Activated CD8-positive, alpha-beta T cell treated with anti-CD3 and anti-CD28 coated beads, Interleukin-2, amount 10 ng/mL, durations not matched to agents 7 days and 5 days (primary cell): ENCODE data around the gene DYNC2H1. TPM values are rescaled to one million over a fixed set of nuclear protein-coding genes. Genes with fewer than 3 reads are reported as not detected.
"Not testable (repeated sequence)": the region's sequence is repeated elsewhere in the genome, so short reads cannot be mapped to it uniquely, and the experiment has no call there.

Source experiments
- ATAC-seq: fragments of 150-1000 bp; cut with Tn5 transposase; one replicate; pipeline ENCODE4 v1.10.0; 2021; ENCODE audit warnings: moderate library complexity
- CTCF ChIA-PET: fragments of 350-600 bp; sonication (Branson Sonifier 250); formaldehyde crosslinking; loops from one replicate; lab custom pipeline; 2021; ENCODE audit warnings: antibody characterized with exemption; lab: Charles Lee
- POLR2A ChIA-PET: fragments of 350-600 bp; sonication (Branson Sonifier 250); formaldehyde crosslinking; loops from one replicate; lab custom pipeline; 2021; ENCODE audit warnings: antibody characterized with exemption; lab: Charles Lee
- DNase-seq: peaks from one replicate; pipeline ENCODE4 v3.0.0-alpha.2; 2020
- H3K27ac Mint-ChIP-seq: one replicate; pipeline ENCODE4 v1.8.0; 2021; ENCODE audit warnings: mild to moderate bottlenecking, mixed read lengths
- H3K27me3 Mint-ChIP-seq: one replicate; pipeline ENCODE4 v1.8.0; 2021; ENCODE audit warnings: low read depth, mixed read lengths
- H3K36me3 Mint-ChIP-seq: one replicate; pipeline ENCODE4 v1.8.0; 2021; ENCODE audit warnings: low read depth, mixed read lengths
- H3K4me1 Mint-ChIP-seq: one replicate; pipeline ENCODE4 v1.8.0; 2021; ENCODE audit warnings: low read depth, mixed read lengths
- H3K4me3 Mint-ChIP-seq: one replicate; pipeline ENCODE4 v1.8.0; 2021; ENCODE audit warnings: mild to moderate bottlenecking, mixed read lengths
- H3K9me3 Mint-ChIP-seq: one replicate; pipeline ENCODE4 v1.8.0; 2022; ENCODE audit warnings: mixed read lengths; ENCODE audit not compliant: insufficient read depth
- total RNA-seq, 2 experiments: library from RNA; stranded (reverse); gene quantifications; one replicate each; pipeline ENCODE4 v1.2.3, GENCODE V29; 2021

The DYNC2H1 gene
- total RNA-seq, 2 experiments from 2014 or later: 1.6 to 1.7 TPM

- Mint-ChIP-seq H3K4me3 (no peak overlapping the region), H3K4me1 (peaks cover 24% of the 10 kb centered on the region), H3K9me3 (no peaks in the 10 kb centered on the region), H3K36me3 (peaks cover 30% of the 10 kb centered on the region), H3K27ac (no peak overlapping the region), H3K27me3 (no peaks in the 10 kb centered on the region)
- ATAC-seq (no peak), DNase-seq (no peak)
- ChIA-PET CTCF (no interaction called here), POLR2A (no interaction called here)
Observed at GRCh38 chr11:103086461-103086860, 22.8 kb upstream of the DYNC2H1 start.

DNA sequence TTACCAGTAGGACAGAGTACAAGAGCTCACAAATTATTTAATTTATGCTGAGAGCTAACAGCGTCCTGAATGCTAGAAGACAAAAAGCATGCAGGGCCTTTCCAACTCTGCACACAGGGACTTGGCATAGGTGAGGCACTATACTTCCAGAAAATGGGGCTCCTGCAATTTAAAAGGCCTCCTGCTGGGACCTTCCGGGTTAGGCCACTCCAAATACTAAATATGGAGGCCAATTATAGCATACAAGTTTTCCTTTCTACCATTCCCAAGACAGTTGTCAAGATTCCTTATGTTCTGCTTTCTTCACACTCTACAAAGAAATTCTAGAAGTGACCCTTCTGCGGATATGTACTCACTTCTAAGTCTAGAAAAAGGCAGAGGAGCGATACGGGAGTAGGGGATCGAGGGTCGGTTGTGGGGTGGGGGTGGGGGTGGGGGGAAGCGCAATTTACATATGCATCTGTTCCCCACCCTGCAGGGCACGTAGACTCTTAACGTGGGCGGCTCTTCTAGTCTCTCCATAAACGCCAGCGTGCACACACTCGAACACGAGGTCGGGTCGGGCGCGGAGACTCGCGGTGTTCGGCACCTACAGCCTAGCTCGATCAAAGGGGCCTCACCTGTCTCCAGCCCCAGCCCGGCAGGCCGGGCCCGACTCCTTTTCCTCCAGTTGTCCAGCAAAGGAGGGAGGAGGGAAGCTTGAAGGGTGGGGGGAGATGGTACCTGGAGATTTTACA, 18.0 kb upstream of the DYNC2H1 start:
- peak; percentile 64 for ATAC-seq
- Mint-ChIP-seq H3K27ac (peak overlapping the region; percentile 95), H3K4me1 (peaks cover 29% of the 10 kb centered on the region)

GRCh38 chr11:103091801-103092524, 17.3 kb upstream of the DYNC2H1 start, which contains the start of gene DCUN1D5:
DCUN1D5 (minus strand) TSS chr11:103092160; CDS start chr11:103091872, 288 bp downstream.
- peaks cover 27% of the 10 kb centered on the region for H3K4me1 Mint-ChIP-seq
- H3K27me3 Mint-ChIP-seq: peaks cover 24% of the 10 kb centered on the region
- peak within 1 kb of the TSS; percentile 91 for H3K4me3 Mint-ChIP-seq
- peaks cover 18% of the 10 kb centered on the region for H3K36me3 Mint-ChIP-seq
- POLR2A ChIA-PET: interaction anchor here (0.6 to 2.6 kb wide), 7 partner anchors 8 to 51 kb away, joined by 3 to 26 read pairs (median 3); partner anchors contain the start of gene DYNC2H1
- H3K27ac Mint-ChIP-seq: peak within 1 kb of the TSS; percentile 95
- DNase-seq (peak; percentile 97), ATAC-seq (peak; percentile 94)
- no peaks in the 10 kb centered on the region for H3K9me3 Mint-ChIP-seq
- CTCF ChIA-PET: interaction anchor here (1.0 to 3.6 kb wide), 5 partner anchors 9 to 64 kb away, joined by 3 to 42 read pairs (median 6); partner anchors contain the start of gene DYNC2H1

More for the DNA sequence above, 18.0 kb upstream of the DYNC2H1 start:
- peaks cover 22% of the 10 kb centered on the region for H3K36me3 Mint-ChIP-seq
- ChIA-PET CTCF (interaction anchor here (0.8 to 3.6 kb wide), 7 partner anchors 10 to 63 kb away, joined by 3 to 42 read pairs (median 4); partner anchors contain the start of gene DYNC2H1), POLR2A (interaction anchor here (0.9 to 2.6 kb wide), 5 partner anchors 10 to 18 kb away, joined by 3 to 26 read pairs (median 4); partner anchors contain the start of gene DYNC2H1)
- peaks cover 20% of the 10 kb centered on the region for H3K27me3 Mint-ChIP-seq
- peak; percentile 59 for DNase-seq
- H3K4me3 Mint-ChIP-seq: peak overlapping the region; percentile 91
- no peaks in the 10 kb centered on the region for H3K9me3 Mint-ChIP-seq

DNA sequence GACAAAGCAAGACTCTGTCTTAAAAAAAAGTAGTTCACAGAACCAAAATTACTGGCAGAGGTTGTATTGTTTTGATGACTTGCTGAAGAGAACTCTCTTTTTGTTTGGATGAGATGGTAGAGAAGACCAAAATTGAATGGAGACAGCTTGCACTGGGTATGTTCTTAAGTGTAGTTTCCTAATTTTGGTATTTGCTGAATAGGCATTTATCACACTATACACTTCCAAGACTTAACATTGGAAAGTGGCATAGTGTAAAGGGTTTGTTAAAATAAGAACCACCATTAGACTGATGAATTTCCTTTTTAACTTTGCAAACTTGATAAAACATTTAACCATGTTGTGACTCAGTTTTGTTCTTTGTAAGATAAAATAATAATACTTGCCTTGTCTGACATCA, 11.9 kb upstream of the DYNC2H1 start:
- DNase-seq (no peak), ATAC-seq (no peak)
- no peak overlapping the region for H3K4me3 Mint-ChIP-seq
- no peaks in the 10 kb centered on the region for H3K9me3 Mint-ChIP-seq
- CTCF ChIA-PET: no interaction called here
- no peak overlapping the region for H3K27ac Mint-ChIP-seq
- peaks cover 6% of the 10 kb centered on the region for H3K4me1 Mint-ChIP-seq
- H3K27me3 Mint-ChIP-seq: peaks cover 49% of the 10 kb centered on the region
- no peaks in the 10 kb centered on the region for H3K36me3 Mint-ChIP-seq
- POLR2A ChIA-PET: interaction anchor here (0.7 kb wide), 1 partner anchor 12 kb away, joined by 3 read pairs; no protein-coding TSS in a partner anchor

DNA sequence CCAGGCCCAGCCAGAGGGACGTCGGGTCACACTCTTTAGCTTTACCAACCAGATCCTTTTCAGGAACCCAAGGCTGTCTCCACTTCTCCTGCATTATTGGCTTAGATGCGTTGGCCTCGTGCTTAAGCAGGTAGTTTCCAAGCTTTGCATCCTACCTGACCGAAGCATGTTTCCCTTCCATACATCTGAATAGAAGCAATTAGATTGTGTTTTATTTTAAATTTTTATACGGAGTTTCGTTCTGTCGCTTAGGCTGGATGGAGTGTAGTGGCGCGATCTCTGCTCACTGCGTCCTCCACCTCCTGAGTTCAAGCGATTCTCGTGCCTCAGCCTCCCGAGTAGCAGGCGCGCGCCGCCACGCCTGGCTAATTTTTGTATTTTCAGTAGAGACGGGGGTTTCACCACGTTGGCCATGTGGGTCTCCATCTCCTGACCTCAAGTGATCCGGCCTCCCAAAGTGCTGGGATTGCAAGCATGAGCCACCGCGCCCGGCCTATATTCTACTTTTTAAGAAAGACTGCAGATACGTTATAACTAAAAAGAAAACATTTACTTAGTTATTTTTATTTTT, 677 bp downstream of the DYNC2H1 start:
- Mint-ChIP-seq H3K36me3 (no peaks in the 10 kb centered on the region), H3K9me3 (no peaks in the 10 kb centered on the region), H3K27ac (peak overlapping the region; percentile 83), H3K4me1 (peaks cover 19% of the 10 kb centered on the region), H3K4me3 (peak overlapping the region; percentile 87), H3K27me3 (peaks cover 10% of the 10 kb centered on the region)
- ChIA-PET POLR2A (interaction anchor here (0.8 to 2.0 kb wide), 4 partner anchors 9 to 74 kb away, joined by 4 to 26 read pairs (median 6); partner anchors contain the start of gene DCUN1D5), CTCF (interaction anchor here (0.7 to 3.7 kb wide), 19 partner anchors 8 to 491 kb away, joined by 3 to 42 read pairs (median 4); partner anchors contain the start of gene DCUN1D5)
- DNase-seq (no peak), ATAC-seq (peak; percentile 52)

DNA sequence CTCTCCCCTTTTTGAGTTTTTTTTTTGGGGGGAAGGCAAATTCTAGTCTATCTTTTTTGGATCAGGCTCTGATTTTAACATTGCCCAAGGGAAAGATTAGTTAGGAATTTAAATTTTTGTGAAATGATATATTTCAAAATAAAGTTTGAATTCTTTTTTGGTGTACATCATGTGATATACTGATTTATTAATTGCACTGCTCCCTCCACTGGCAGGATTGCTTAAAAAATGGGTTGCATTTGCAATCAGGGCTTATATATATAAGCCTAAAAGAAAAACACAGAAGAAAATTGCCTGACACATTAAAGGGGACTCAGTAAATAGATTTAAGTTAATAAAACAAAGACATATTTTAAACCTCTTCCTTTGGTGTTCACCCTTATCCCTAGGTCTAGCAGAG, 1.2 kb downstream of the DYNC2H1 start:
- no peak overlapping the region for H3K27ac Mint-ChIP-seq
- peaks cover 19% of the 10 kb centered on the region for H3K4me1 Mint-ChIP-seq
- ChIA-PET POLR2A (no interaction called here), CTCF (interaction anchor here (1.1 to 3.7 kb wide), 3 partner anchors 10 to 215 kb away, joined by 4 to 42 read pairs (median 4); partner anchors contain the start of gene DCUN1D5)
- peak overlapping the region; percentile 87 for H3K4me3 Mint-ChIP-seq
- no peak for DNase-seq
- H3K27me3 Mint-ChIP-seq: peaks cover 10% of the 10 kb centered on the region
- H3K9me3 Mint-ChIP-seq: no peaks in the 10 kb centered on the region
- H3K36me3 Mint-ChIP-seq: no peaks in the 10 kb centered on the region
- no peak for ATAC-seq

GRCh38 chr11:103111400-103111799, 2.2 kb downstream of the DYNC2H1 start:
- no peak for ATAC-seq
- Mint-ChIP-seq H3K9me3 (no peaks in the 10 kb centered on the region), H3K4me3 (no peak overlapping the region), H3K27me3 (peaks cover 8% of the 10 kb centered on the region), H3K36me3 (no peaks in the 10 kb centered on the region), H3K4me1 (peaks cover 19% of the 10 kb centered on the region), H3K27ac (no peak overlapping the region)
- DNase-seq: no peak
- ChIA-PET CTCF (interaction anchor here (1.1 to 1.2 kb wide), 2 partner anchors 9 to 13 kb away, joined by 4 read pairs; no protein-coding TSS in a partner anchor), POLR2A (no interaction called here)

GRCh38 chr11:103112364-103112763, 3.1 kb downstream of the DYNC2H1 start:
- ChIA-PET POLR2A (no interaction called here), CTCF (interaction anchor here (1.0 to 1.2 kb wide), 2 partner anchors 12 to 76 kb away, joined by 3 to 4 read pairs; no protein-coding TSS in a partner anchor)
- H3K4me1 Mint-ChIP-seq: peaks cover 19% of the 10 kb centered on the region
- no peaks in the 10 kb centered on the region for H3K9me3 Mint-ChIP-seq
- H3K27me3 Mint-ChIP-seq: peaks cover 8% of the 10 kb centered on the region
- ATAC-seq: no peak
- H3K36me3 Mint-ChIP-seq: no peaks in the 10 kb centered on the region
- DNase-seq: no peak
- no peak overlapping the region for H3K4me3 Mint-ChIP-seq
- no peak overlapping the region for H3K27ac Mint-ChIP-seq

DNA sequence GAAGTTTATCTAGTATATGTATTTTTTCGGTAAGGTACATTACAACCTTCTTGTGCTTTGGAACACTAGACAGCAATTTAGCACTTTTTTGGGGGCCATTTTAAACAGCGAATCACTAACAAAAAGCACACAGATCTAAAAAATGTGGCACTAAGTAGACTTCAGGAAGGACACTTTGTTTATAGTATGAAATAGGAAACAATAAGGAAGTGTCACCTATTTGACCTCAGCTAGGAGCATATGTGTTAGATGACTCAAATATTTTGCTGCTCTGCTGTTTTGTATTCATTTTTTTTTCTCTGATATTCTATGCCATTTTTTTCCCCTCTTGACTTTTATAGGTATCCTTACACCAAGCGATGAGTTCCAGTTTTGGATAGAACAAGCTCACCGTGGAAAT, 5.6 kb downstream of the DYNC2H1 start:
- H3K36me3 Mint-ChIP-seq: no peaks in the 10 kb centered on the region
- ATAC-seq: no peak

GRCh38 chr11:103125462-103125861, 16.2 kb downstream of the DYNC2H1 start:
- DNase-seq: no peak
- H3K4me1 Mint-ChIP-seq: no peaks in the 10 kb centered on the region
- ChIA-PET CTCF (interaction anchor here (1.1 kb wide), 1 partner anchor 14 kb away, joined by 4 read pairs; no protein-coding TSS in a partner anchor), POLR2A (no interaction called here)
- H3K27me3 Mint-ChIP-seq: no peaks in the 10 kb centered on the region
- no peaks in the 10 kb centered on the region for H3K36me3 Mint-ChIP-seq
- no peak for ATAC-seq
- no peaks in the 10 kb centered on the region for H3K9me3 Mint-ChIP-seq
- no peak overlapping the region for H3K27ac Mint-ChIP-seq
- H3K4me3 Mint-ChIP-seq: no peak overlapping the region

More for the DNA sequence above, 5.6 kb downstream of the DYNC2H1 start:
- Mint-ChIP-seq H3K4me1 (peaks cover 4% of the 10 kb centered on the region), H3K27ac (no peak overlapping the region), H3K9me3 (no peaks in the 10 kb centered on the region), H3K27me3 (peaks cover 5% of the 10 kb centered on the region), H3K4me3 (no peak overlapping the region)
- no peak for DNase-seq
- CTCF ChIA-PET: no interaction called here
- POLR2A ChIA-PET: no interaction called here

GRCh38 chr11:103141986-103142385, 32.8 kb downstream of the DYNC2H1 start:
- H3K4me3 Mint-ChIP-seq, H3K27me3 Mint-ChIP-seq, DNase-seq, H3K27ac Mint-ChIP-seq, H3K9me3 Mint-ChIP-seq, H3K4me1 Mint-ChIP-seq, H3K36me3 Mint-ChIP-seq, ATAC-seq, POLR2A ChIA-PET, CTCF ChIA-PET: not testable (repeated sequence)
